ENCODE data around the gene SYT13.

The SYT13 gene

GRCh38 chr11:45225961-45226871 lies 59.9 kb downstream of the SYT13 start:
- DNase-seq (ENCODE audit: low spot score in 2 of 2): no peak
- no peaks in the 10 kb centered on the region for H3K4me1 ChIP-seq
- H3K9me3 ChIP-seq: no peaks in the 10 kb centered on the region
- no peak overlapping the region for H3K4me3 ChIP-seq
- H3K36me3 ChIP-seq (replicated peaks): no peaks in the 10 kb centered on the region
- in situ Hi-C loops (cut with MboI; ENCODE audit: low sequenced_read_pairs): no loop called here
- H3K27me3 ChIP-seq (ENCODE audit: low read depth): no peaks in the 10 kb centered on the region

- Histone ChIP-seq H3K9me3 (no peaks in the 10 kb centered on the region), H3K27me3 (ENCODE audit: low read depth) (no peaks in the 10 kb centered on the region), H3K36me3 (replicated peaks) (no peaks in the 10 kb centered on the region), H3K4me1 (no peaks in the 10 kb centered on the region), H3K4me3 (no peak overlapping the region)
- DNase-seq (ENCODE audit: low spot score in 2 of 2): no peak
- in situ Hi-C loops (cut with MboI; ENCODE audit: low sequenced_read_pairs): no loop called here
Measured at GRCh38 chr11:45225277-45225676, 60.9 kb downstream of the SYT13 start.

GRCh38 chr11:45224766-45225165 lies 61.4 kb downstream of the SYT13 start:
- Histone ChIP-seq H3K9me3 (no peaks in the 10 kb centered on the region), H3K4me1 (no peaks in the 10 kb centered on the region), H3K27me3 (ENCODE audit: low read depth) (no peaks in the 10 kb centered on the region), H3K36me3 (replicated peaks) (no peaks in the 10 kb centered on the region), H3K4me3 (no peak overlapping the region)
- no peak for DNase-seq (ENCODE audit: low spot score in 2 of 2)
- in situ Hi-C loops (cut with MboI; ENCODE audit: low sequenced_read_pairs): no loop called here

DNA sequence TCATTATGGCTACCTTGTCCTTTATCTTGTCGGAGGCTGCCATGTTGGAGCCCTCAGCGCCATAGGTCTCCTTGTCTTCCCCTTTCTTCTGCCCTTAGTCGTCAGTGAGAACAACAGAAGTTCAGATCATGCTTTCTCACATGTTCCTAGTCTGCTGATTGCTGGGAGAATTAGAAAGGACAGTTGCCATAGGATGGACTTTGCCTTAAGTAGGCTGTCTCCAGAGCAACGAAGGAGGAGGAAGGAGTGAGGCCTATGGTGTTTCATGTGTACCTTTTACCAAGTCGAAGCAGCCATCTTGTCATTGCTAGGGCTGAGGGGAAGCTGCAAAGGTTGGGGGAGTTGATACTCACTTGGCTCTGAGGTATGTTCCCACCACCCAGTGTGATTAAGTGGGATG lies 62.6 kb downstream of the SYT13 start:
- DNase-seq (ENCODE audit: low spot score in 2 of 2): no peak
- in situ Hi-C loops (cut with MboI; ENCODE audit: low sequenced_read_pairs): no loop called here
- H3K9me3 ChIP-seq: no peaks in the 10 kb centered on the region
- H3K4me3 ChIP-seq: no peak overlapping the region
- no peaks in the 10 kb centered on the region for H3K36me3 ChIP-seq (replicated peaks)
- H3K4me1 ChIP-seq: no peaks in the 10 kb centered on the region
- H3K27me3 ChIP-seq (ENCODE audit: low read depth): no peaks in the 10 kb centered on the region

GRCh38 chr11:45219411-45219810 lies 66.7 kb downstream of the SYT13 start:
- no peak for DNase-seq (ENCODE audit: low spot score in 2 of 2)
- Histone ChIP-seq H3K27me3 (ENCODE audit: low read depth) (no peaks in the 10 kb centered on the region), H3K4me3 (no peak overlapping the region), H3K4me1 (no peaks in the 10 kb centered on the region), H3K36me3 (replicated peaks) (no peaks in the 10 kb centered on the region), H3K9me3 (no peaks in the 10 kb centered on the region)
- in situ Hi-C loops (cut with MboI; ENCODE audit: low sequenced_read_pairs): no loop called here

DNA sequence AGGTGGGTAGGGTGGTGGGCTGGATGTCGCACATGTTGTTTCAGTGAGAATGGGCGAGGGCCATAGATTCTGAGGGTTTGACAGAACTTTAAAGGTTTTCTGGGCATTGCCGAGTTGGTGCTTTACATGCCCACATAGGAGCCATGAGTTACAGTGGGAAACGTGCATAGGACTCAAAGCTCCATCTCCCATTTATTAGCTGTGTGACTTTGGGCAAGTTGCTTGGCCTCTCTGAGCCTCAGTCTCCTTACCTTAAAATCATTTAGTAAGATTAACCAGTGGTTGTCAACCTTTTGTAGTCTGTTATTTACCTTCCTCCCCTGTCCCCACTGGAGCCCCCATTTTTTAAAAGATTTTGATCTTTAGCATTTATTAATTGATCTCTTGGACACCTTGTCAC lies 67.4 kb downstream of the SYT13 start:
- H3K4me3 ChIP-seq: no peak overlapping the region
- no peaks in the 10 kb centered on the region for H3K36me3 ChIP-seq (replicated peaks)
- DNase-seq (ENCODE audit: low spot score in 2 of 2): no peak
- H3K9me3 ChIP-seq: no peaks in the 10 kb centered on the region
- H3K4me1 ChIP-seq: no peaks in the 10 kb centered on the region
- in situ Hi-C loops (cut with MboI; ENCODE audit: low sequenced_read_pairs): no loop called here
- H3K27me3 ChIP-seq (ENCODE audit: low read depth): no peaks in the 10 kb centered on the region

GRCh38 chr11:45217991-45218390 lies 68.2 kb downstream of the SYT13 start:
- in situ Hi-C loops (cut with MboI; ENCODE audit: low sequenced_read_pairs): no loop called here
- Histone ChIP-seq H3K4me1 (no peaks in the 10 kb centered on the region), H3K9me3 (no peaks in the 10 kb centered on the region), H3K27me3 (ENCODE audit: low read depth) (no peaks in the 10 kb centered on the region), H3K36me3 (replicated peaks) (no peaks in the 10 kb centered on the region), H3K4me3 (no peak overlapping the region)
- DNase-seq (ENCODE audit: low spot score in 2 of 2): no peak

DNA sequence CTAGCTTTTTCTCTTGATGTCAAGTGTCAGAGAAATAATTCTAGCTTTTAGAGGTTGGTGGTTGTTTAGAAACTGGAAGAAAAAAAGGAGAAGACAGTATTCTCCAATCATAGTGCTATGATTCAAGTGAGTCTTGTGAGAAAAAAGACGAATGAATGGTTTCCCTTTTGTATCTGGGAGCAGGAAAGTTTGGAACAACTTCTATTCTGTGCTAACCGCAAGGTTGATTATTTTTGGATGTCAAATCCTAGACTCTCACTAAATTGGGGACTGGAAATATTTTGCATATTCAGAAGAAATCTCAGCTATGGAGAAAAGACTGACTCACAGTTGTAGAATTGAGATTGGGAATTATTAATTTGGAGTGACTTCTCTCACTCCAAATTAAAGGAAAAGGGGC lies 69.2 kb downstream of the SYT13 start:
- in situ Hi-C loops (cut with MboI; ENCODE audit: low sequenced_read_pairs): no loop called here

DNA sequence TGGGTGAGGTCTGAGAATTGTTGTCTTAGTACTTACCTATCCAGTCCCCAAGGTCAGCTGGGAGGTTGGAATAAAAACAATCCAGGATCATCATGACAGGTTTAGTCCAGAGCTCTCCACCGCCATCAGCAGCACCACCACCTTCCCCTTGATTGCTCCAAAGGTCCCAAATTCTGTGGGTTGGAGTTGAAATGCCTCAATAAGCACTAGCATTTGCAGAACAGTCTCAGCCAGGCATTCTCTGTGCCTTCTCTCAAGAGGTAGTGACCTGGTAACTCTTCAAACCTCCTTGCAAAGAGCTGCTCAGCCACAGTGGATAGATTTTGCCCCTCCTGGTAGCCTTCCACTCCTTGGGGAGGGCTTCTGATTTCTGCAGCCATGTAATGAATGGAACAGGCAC lies 70.1 kb downstream of the SYT13 start:
- Histone ChIP-seq H3K9me3 (no peaks in the 10 kb centered on the region), H3K27me3 (ENCODE audit: low read depth) (no peaks in the 10 kb centered on the region), H3K36me3 (replicated peaks) (no peaks in the 10 kb centered on the region), H3K4me1 (no peaks in the 10 kb centered on the region), H3K4me3 (no peak overlapping the region)
- DNase-seq (ENCODE audit: low spot score in 2 of 2): no peak
- in situ Hi-C loops (cut with MboI; ENCODE audit: low sequenced_read_pairs): no loop called here

More for the DNA sequence above, 69.2 kb downstream of the SYT13 start:
- Histone ChIP-seq H3K4me3 (no peak overlapping the region), H3K9me3 (no peaks in the 10 kb centered on the region), H3K4me1 (no peaks in the 10 kb centered on the region), H3K36me3 (replicated peaks) (no peaks in the 10 kb centered on the region), H3K27me3 (ENCODE audit: low read depth) (no peaks in the 10 kb centered on the region)
- no peak for DNase-seq (ENCODE audit: low spot score in 2 of 2)

- H3K4me1 ChIP-seq: no peaks in the 10 kb centered on the region
- no peaks in the 10 kb centered on the region for H3K27me3 ChIP-seq (ENCODE audit: low read depth)
- H3K9me3 ChIP-seq: no peaks in the 10 kb centered on the region
- in situ Hi-C loops (cut with MboI; ENCODE audit: low sequenced_read_pairs): no loop called here
- no peak for DNase-seq (ENCODE audit: low spot score in 2 of 2)
- no peaks in the 10 kb centered on the region for H3K36me3 ChIP-seq (replicated peaks)
- no peak overlapping the region for H3K4me3 ChIP-seq
Measured at GRCh38 chr11:45215098-45215865, 70.9 kb downstream of the SYT13 start.

DNA sequence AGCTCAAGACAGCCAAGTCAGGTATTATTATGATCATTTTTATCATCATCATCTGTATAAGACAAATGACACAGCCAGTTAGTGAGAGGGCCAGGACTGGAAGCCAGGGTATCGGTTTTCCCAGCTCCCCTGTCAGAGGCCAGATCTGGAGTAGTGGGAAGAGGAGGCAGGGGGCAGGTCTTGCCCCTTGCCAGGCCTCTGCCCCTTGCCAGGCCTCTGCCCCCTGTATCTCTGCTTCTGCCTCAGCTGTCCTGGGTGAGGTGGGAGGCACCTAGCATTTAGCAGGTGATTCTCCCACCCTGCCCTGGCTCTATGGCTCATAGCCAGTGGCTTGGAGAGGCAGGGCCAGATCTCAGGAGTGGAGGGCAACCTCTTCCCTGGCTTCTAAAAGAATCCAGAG lies 72.4 kb downstream of the SYT13 start:
- H3K4me3 ChIP-seq: no peak overlapping the region
- DNase-seq (ENCODE audit: low spot score in 2 of 2): no peak
- no peaks in the 10 kb centered on the region for H3K4me1 ChIP-seq
- no peaks in the 10 kb centered on the region for H3K9me3 ChIP-seq
- H3K36me3 ChIP-seq (replicated peaks): no peaks in the 10 kb centered on the region
- in situ Hi-C loops (cut with MboI; ENCODE audit: low sequenced_read_pairs): no loop called here
- no peaks in the 10 kb centered on the region for H3K27me3 ChIP-seq (ENCODE audit: low read depth)

DNA sequence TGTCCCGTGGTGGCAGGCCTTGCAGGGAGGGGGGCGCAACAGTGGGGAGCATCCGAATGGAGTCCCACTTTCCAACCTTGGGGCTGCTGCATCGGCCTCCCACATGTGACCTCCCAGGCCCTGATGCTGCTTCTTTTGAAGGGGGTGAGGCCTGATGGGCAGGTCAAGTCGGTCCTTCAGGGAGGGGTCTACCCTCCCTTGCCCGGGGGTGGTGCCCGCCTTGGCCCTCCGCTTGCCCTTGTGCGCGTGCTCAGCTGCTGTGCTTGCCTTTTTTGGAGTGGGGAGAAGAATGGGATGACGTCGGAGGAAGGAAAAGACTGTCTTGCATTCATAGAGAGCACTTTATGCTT lies 72.8 kb downstream of the SYT13 start:
- no peak overlapping the region for H3K4me3 ChIP-seq
- peaks cover 4% of the 10 kb centered on the region for H3K4me1 ChIP-seq
- in situ Hi-C loops (cut with MboI; ENCODE audit: low sequenced_read_pairs): no loop called here
- no peaks in the 10 kb centered on the region for H3K9me3 ChIP-seq
- no peaks in the 10 kb centered on the region for H3K27me3 ChIP-seq (ENCODE audit: low read depth)
- DNase-seq (ENCODE audit: low spot score in 2 of 2): no peak
- H3K36me3 ChIP-seq (replicated peaks): no peaks in the 10 kb centered on the region

GRCh38 chr11:45212566-45213315 lies 73.4 kb downstream of the SYT13 start:
- peaks cover 6% of the 10 kb centered on the region for H3K4me1 ChIP-seq
- in situ Hi-C loops (cut with MboI; ENCODE audit: low sequenced_read_pairs): no loop called here
- DNase-seq (ENCODE audit: low spot score in 2 of 2): peak in 1 of 2 experiments; percentile 30

DNA sequence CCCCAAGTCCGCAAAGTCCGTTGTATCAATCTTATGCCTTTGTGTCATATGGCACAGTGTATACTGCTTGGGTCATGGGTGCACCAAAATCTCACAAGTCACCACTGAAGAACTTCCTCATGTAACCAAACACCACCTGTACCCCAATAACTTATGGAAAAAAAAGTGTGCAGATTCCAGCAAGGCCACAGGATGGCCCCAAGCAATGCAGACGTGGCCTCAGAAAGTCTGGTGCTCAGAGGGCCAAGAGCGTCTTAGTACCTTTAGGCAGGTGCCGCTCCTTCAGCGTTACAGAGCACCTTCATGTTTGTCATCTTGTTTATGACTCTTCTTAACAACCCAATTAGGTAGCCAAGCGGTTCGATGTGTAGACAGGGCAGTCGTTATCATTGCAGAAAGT lies 74.4 kb downstream of the SYT13 start:
- Histone ChIP-seq H3K4me1 (peaks cover 7% of the 10 kb centered on the region), H3K36me3 (replicated peaks) (no peaks in the 10 kb centered on the region), H3K4me3 (no peak overlapping the region), H3K9me3 (no peaks in the 10 kb centered on the region), H3K27me3 (ENCODE audit: low read depth) (no peaks in the 10 kb centered on the region)
- in situ Hi-C loops (cut with MboI; ENCODE audit: low sequenced_read_pairs): no loop called here
- DNase-seq (ENCODE audit: low spot score in 2 of 2): no peak

More at GRCh38 chr11:45212566-45213315, 73.4 kb downstream of the SYT13 start:
- no peaks in the 10 kb centered on the region for H3K27me3 ChIP-seq (ENCODE audit: low read depth)
- no peaks in the 10 kb centered on the region for H3K36me3 ChIP-seq (replicated peaks)
- H3K4me3 ChIP-seq: no peak overlapping the region
- H3K9me3 ChIP-seq: no peaks in the 10 kb centered on the region
